Prostate gland (tissue), 2 donors: ENCODE measurements around the gene MRFAP1. TPM values are rescaled to one million over a fixed set of nuclear protein-coding genes. Genes with fewer than 3 reads are reported as not detected.
A peak's percentile ranks its signal among the peaks of the same experiment; 100 is the strongest.

ENCODE experiments used
- DNase-seq: peaks from one replicate; pipeline ENCODE4 v3.0.0-alpha.2; 2019; ENCODE audit warnings: low spot score
- H3K27ac ChIP-seq, 2 donors: fragments of 200-600 bp; sonication (generic); 2 replicates each; pipeline ENCODE4 v1.5.1; 2017 to 2019
- H3K27me3 ChIP-seq: fragments of 200-600 bp; sonication (generic); replicated peaks from 2 replicates; pipeline ENCODE4 v1.5.1; 2019; ENCODE audit not compliant: insufficient read depth
- H3K36me3 ChIP-seq, 2 donors: fragments of 200-600 bp; sonication (generic); 1 replicate in 1 of 2; 2 replicates in 1 of 2; pipeline versions ENCODE4 v1.5.1 to v1.8.1; 2017 to 2019
- H3K4me1 ChIP-seq: fragments of 200-600 bp; sonication (generic); replicated peaks from 2 replicates; pipeline ENCODE4 v1.5.1; 2019
- H3K4me3 ChIP-seq, 2 donors: fragments of 200-600 bp; sonication (generic); 2 replicates each; pipeline ENCODE4 v1.5.1; 2017 to 2019
- H3K9me3 ChIP-seq: fragments of 200-600 bp; sonication (generic); 2 replicates; pipeline ENCODE4 v1.5.1; 2017
- CTCF ChIP-seq, 4 experiments: fragments of 200-600 bp in 2 of 4; fragments of 450-650 bp in 2 of 4; sonication (generic) in 2 of 4; IDR thresholded peaks; 1 replicate in 3 of 4; 2 replicates in 1 of 4; pipeline ENCODE4 v1.5.1; 2016 to 2019; ENCODE audit warnings: antibody characterized with exemption in 4 of 4, mild to moderate bottlenecking in 2 of 4, moderate library complexity in 2 of 4
- POLR2A ChIP-seq: fragments of 450-650 bp; IDR thresholded peaks from one replicate; pipeline ENCODE4 v1.6.1; 2016; ENCODE audit warnings: antibody characterized with exemption, mild to moderate bottlenecking
- POLR2AphosphoS5 ChIP-seq: sonication (generic); formaldehyde crosslinking; IDR thresholded peaks from one replicate; pipeline ENCODE4 v1.6.1; 2017; ENCODE audit warnings: antibody characterized with exemption
- WGBS: methylation state at CpG from one replicate; pipeline ENCODE4 v1.1.5; 2018; 5-methylcytosine and 5-hydroxymethylcytosine counted together
- intact Hi-C: fragments of 100-400 bp; cut with DNase I; formaldehyde crosslinking; loops from one replicate; pipeline ENCODE4 v1.14.2; 2022
- total RNA-seq, 2 donors: library from RNA; depleted of rRNA; stranded (reverse); fragments of >200 nt; gene quantifications; one replicate each; pipeline ENCODE4 v1.1.0, GENCODE V29; 2016

Gene MRFAP1
- total RNA-seq, 2 donors from 2014 or later, result 256 to 298 TPM

GRCh38 chr4:6684656-6685055 lies 44.2 kb downstream of the MRFAP1 start:
- Histone ChIP-seq H3K27ac (no peak overlapping the region), H3K27me3 (no peaks in the 10 kb centered on the region), H3K9me3 (no peaks in the 10 kb centered on the region), H3K4me3 (no peak overlapping the region), H3K4me1 (peaks cover 12% of the 10 kb centered on the region), H3K36me3 (no peaks in the 10 kb centered on the region)
- 91% methylated on average over 11 of the region's 11 CpGs for WGBS
- TF ChIP-seq CTCF (IDR thresholded peaks at IDR 0.05) (no peak), POLR2A (no peak), POLR2AphosphoS5 (no peak)
- intact Hi-C loops, result no loop called here
- no peak for DNase-seq

GRCh38 chr4:6686104-6686787 lies 45.8 kb downstream of the MRFAP1 start:
- no peaks in the 10 kb centered on the region for H3K27me3 ChIP-seq
- H3K27ac ChIP-seq, result no peak overlapping the region
- DNase-seq, result no peak
- no peaks in the 10 kb centered on the region for H3K9me3 ChIP-seq
- no peak for TF ChIP-seq POLR2AphosphoS5
- TF ChIP-seq CTCF (IDR thresholded peaks at IDR 0.05), result no peak
- TF ChIP-seq POLR2A, result no peak
- intact Hi-C loops, result no loop called here
- no peak overlapping the region for H3K4me3 ChIP-seq
- 79% methylated on average over 4 of the region's 4 CpGs for WGBS
- peaks cover 14% of the 10 kb centered on the region for H3K4me1 ChIP-seq
- no peaks in the 10 kb centered on the region for H3K36me3 ChIP-seq

GRCh38 chr4:6687947-6688878 lies 47.7 kb downstream of the MRFAP1 start:
- no peaks in the 10 kb centered on the region for H3K9me3 ChIP-seq
- H3K36me3 ChIP-seq, result no peaks in the 10 kb centered on the region
- H3K27me3 ChIP-seq, result no peaks in the 10 kb centered on the region
- WGBS, result 74% methylated on average over 24 of the region's 24 CpGs
- peaks cover 14% of the 10 kb centered on the region for H3K4me1 ChIP-seq
- intact Hi-C loops, result no loop called here
- DNase-seq, result peak; percentile 75
- H3K4me3 ChIP-seq, result no peak overlapping the region
- peak overlapping the region; percentile 42 to 61 for H3K27ac ChIP-seq
- TF ChIP-seq POLR2A (no peak), CTCF (IDR thresholded peaks at IDR 0.05) (peak in 3 of 4 experiments; percentile 43 to 63 (median 60)), POLR2AphosphoS5 (peak; percentile 82)

- H3K4me3 ChIP-seq, result no peak overlapping the region
- 40% methylated on average over 23 of the region's 23 CpGs for WGBS
- peak; percentile 34 for DNase-seq
- TF ChIP-seq POLR2A (no peak), POLR2AphosphoS5 (no peak), CTCF (IDR thresholded peaks at IDR 0.05) (no peak)
- peak overlapping the region; percentile 42 to 61 for H3K27ac ChIP-seq
- H3K9me3 ChIP-seq, result no peaks in the 10 kb centered on the region
- H3K4me1 ChIP-seq, result peaks cover 14% of the 10 kb centered on the region
- H3K27me3 ChIP-seq, result no peaks in the 10 kb centered on the region
- no peaks in the 10 kb centered on the region for H3K36me3 ChIP-seq
- intact Hi-C loops, result no loop called here
Measured at GRCh38 chr4:6688879-6689505, 48.5 kb downstream of the MRFAP1 start.
